LNCaP clone FGC (cell line): ENCODE measurements around the gene PLEKHA7.
"Not testable (repeated sequence)": the region's sequence is repeated elsewhere in the genome, so short reads cannot be mapped to it uniquely, and the experiment has no call there.

Experiments used
- DNase-seq: peaks from one replicate; pipeline ENCODE4 v3.0.0-alpha.2; 2011; ENCODE audit warnings: low read depth
- H3K4me3 ChIP-seq: 2 replicates; pipeline ENCODE4 v1.5.1; 2011; ENCODE audit warnings: mild to moderate bottlenecking, low read depth, low read length, control low read depth
- CTCF ChIP-seq: IDR thresholded peaks from 2 replicates; pipeline ENCODE4 v1.5.1; 2012; ENCODE audit warnings: mild to moderate bottlenecking; ENCODE audit not compliant: control insufficient read depth, insufficient read depth; ENCODE audit errors: extremely low read depth

The PLEKHA7 gene

DNA sequence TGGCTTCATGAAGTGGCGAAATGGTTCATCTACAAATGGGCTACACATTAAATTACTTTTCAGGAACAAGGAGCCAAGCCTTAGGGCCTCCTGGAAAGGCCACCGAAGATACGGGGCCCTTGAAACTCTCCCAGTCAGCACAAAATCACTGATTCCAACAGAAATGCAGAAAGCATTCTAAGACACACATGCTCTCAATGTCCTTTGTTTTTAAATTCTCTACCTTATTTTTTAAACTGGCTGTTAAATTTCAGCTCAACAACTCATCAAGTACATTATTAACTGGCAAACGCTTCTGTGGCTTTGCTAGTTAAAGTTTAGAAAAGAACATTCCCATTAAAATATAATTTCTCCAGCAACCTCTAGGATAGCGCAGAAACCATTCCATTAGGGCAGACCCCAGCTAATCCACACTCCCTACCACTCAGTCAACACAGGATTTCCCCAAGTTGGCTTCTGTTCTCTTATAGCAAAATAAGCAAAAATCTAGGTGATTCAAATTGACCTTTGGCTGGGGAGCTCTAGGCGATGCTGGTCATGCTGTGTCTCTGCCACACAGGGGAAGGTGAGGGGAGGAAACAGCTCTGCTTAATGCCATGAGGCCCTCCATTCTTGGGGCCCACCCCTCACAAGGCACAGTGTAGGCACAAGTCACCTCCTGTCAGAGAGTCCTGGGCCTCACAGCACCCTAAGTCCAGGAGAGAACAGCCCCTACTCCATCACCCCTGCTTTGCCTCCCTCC is 47.1 kb downstream of the PLEKHA7 start:
- no peak for TF ChIP-seq CTCF
- no peak for DNase-seq
- H3K4me3 ChIP-seq, result no peak overlapping the region

GRCh38 chr11:16964501-16964900 is 49.7 kb downstream of the PLEKHA7 start:
- H3K4me3 ChIP-seq, result no peak overlapping the region
- no peak for DNase-seq

DNA sequence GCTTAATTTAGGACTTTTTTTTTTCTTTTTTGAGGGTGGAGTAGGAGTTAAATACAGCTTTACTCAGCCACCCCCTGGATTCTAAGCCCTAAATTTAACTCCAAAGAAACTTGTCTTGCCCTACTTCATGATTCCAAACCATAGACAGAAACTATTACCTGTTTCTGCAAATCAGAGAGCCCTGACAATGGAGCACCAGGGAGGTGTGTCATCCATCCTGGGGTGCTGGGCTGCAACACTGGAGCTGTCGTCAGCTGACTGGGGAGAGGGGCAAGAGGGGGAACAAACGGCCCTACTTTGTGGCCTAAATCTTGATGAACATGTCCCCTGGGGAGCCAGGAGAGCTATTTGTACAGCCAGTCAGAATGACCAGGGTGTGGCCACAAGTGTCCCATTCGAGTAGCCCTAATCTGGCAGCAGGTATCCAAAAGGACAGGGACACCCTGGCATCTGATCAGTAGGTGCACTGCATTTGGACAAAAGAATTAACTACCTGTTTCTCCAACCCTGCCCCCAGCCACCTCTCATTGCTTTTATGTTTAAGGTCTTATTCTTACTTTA is 50.8 kb downstream of the PLEKHA7 start:
- DNase-seq, result no peak
- no peak overlapping the region for H3K4me3 ChIP-seq
- TF ChIP-seq CTCF, result no peak

More at GRCh38 chr11:16964501-16964900, 49.7 kb downstream of the PLEKHA7 start:
- no peak for TF ChIP-seq CTCF

DNA sequence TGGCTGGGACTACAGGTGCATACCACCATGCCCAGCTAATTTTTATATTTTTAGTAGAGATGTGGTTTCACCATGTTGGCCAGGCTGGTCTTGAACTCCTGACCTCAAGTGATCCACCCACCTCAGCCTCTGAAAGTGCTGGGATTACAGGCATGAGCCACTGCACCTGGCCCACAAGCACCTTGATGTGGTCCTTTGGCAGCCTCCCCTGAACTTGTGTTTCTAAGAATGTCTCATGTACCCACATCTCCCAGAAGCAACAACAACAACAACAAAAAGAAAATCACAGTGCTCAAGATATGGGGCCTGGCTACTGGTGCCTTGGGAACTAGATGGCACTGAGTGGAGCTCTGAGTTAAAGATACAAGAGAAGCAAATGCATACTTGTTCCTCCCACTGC is 51.6 kb downstream of the PLEKHA7 start:
- H3K4me3 ChIP-seq, DNase-seq: not testable (repeated sequence)

GRCh38 chr11:16962146-16962545 is 52.1 kb downstream of the PLEKHA7 start:
- no peak for DNase-seq
- no peak overlapping the region for H3K4me3 ChIP-seq
- TF ChIP-seq CTCF, result no peak

GRCh38 chr11:16960250-16960649 is 54.0 kb downstream of the PLEKHA7 start:
- DNase-seq, result no peak
- TF ChIP-seq CTCF, result no peak
- H3K4me3 ChIP-seq, result no peak overlapping the region

DNA sequence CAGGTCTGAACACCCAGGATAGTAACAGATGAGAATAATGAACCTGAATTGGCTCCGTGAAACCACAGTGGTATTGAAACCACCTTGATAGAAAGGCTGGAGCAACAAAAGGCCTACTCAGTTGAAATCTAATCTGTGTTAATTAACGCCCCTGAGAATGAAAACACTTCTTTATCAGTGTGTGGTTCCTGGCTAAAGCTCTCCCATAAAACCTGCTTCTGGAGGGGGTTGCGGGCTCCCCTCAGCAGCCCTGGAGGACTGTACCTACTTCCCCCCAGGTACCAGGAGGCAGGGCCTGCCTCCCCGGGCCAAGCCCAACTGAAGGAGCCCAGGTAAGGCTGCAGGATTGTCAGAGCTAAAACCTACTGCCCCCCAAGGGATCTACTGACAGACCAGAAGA is 54.6 kb downstream of the PLEKHA7 start:
- no peak overlapping the region for H3K4me3 ChIP-seq
- no peak for TF ChIP-seq CTCF
- DNase-seq, result no peak
